Measurements from ENCODE around the gene KRT84. TPM values are rescaled to one million over a fixed set of nuclear protein-coding genes. Genes with fewer than 3 reads are reported as not detected.

KRT84 gene
- polyA plus RNA-seq, 3 donors from 2014 or later = not detected

- peaks cover 50 to 56% of the 10 kb centered on the region in 2 donors for H3K4me1 Mint-ChIP-seq
- DNase-seq = no peak
- H3K9me3 Mint-ChIP-seq = no peaks in the 10 kb centered on the region
- no peaks in the 10 kb centered on the region for H3K36me3 Mint-ChIP-seq
- H3K4me3 Mint-ChIP-seq = no peak overlapping the region
- peaks cover 15 to 23% (median 19%) of the 10 kb centered on the region in 3 donors for H3K27me3 Mint-ChIP-seq (ENCODE audit: low read depth in 3 of 3)
- H3K27ac Mint-ChIP-seq = no peak overlapping the region
These were observed 28.5 kb downstream of the KRT84 start for GRCh38 chr12:52356762-52357580.

- Mint-ChIP-seq H3K27ac (no peak overlapping the region), H3K36me3 (no peaks in the 10 kb centered on the region), H3K4me1 (peaks cover 50 to 56% of the 10 kb centered on the region in 2 donors), H3K27me3 (ENCODE audit: low read depth in 3 of 3) (peaks cover 15 to 25% (median 21%) of the 10 kb centered on the region in 3 donors), H3K9me3 (no peaks in the 10 kb centered on the region), H3K4me3 (no peak overlapping the region)
- no peak for DNase-seq
These were observed 29.3 kb downstream of the KRT84 start for GRCh38 chr12:52356031-52356761.

GRCh38 chr12:52355176-52355575, 30.3 kb downstream of the KRT84 start:
- Mint-ChIP-seq H3K27me3 (ENCODE audit: low read depth in 3 of 3) (peaks cover 15 to 25% (median 20%) of the 10 kb centered on the region in 3 donors), H3K36me3 (no peaks in the 10 kb centered on the region), H3K4me1 (peaks cover 54 to 55% of the 10 kb centered on the region in 2 donors), H3K27ac (no peak overlapping the region), H3K9me3 (no peaks in the 10 kb centered on the region), H3K4me3 (no peak overlapping the region)
- DNase-seq = no peak

GRCh38 chr12:52354200-52354599, 31.3 kb downstream of the KRT84 start:
- no peaks in the 10 kb centered on the region for H3K9me3 Mint-ChIP-seq
- no peaks in the 10 kb centered on the region for H3K36me3 Mint-ChIP-seq
- peaks cover 12 to 22% (median 21%) of the 10 kb centered on the region in 3 donors for H3K27me3 Mint-ChIP-seq (ENCODE audit: low read depth in 3 of 3)
- H3K4me1 Mint-ChIP-seq = peaks cover 44 to 45% of the 10 kb centered on the region in 2 donors
- no peak for DNase-seq
- no peak overlapping the region for H3K27ac Mint-ChIP-seq
- H3K4me3 Mint-ChIP-seq = no peak overlapping the region

GRCh38 chr12:52353766-52354165, 31.7 kb downstream of the KRT84 start:
- H3K36me3 Mint-ChIP-seq = no peaks in the 10 kb centered on the region
- peaks cover 40 to 41% of the 10 kb centered on the region in 2 donors for H3K4me1 Mint-ChIP-seq
- peak overlapping the region in 2 of 6 donors; percentile 2 to 11 for H3K27ac Mint-ChIP-seq

GRCh38 chr12:52352951-52353350, 32.5 kb downstream of the KRT84 start:
- Mint-ChIP-seq H3K4me1 (peaks cover 32 to 33% of the 10 kb centered on the region in 2 donors), H3K27ac (peak overlapping the region in 2 of 6 donors; percentile 2 to 78), H3K27me3 (ENCODE audit: low read depth in 3 of 3) (peaks cover 12 to 27% (median 23%) of the 10 kb centered on the region in 3 donors), H3K36me3 (no peaks in the 10 kb centered on the region), H3K9me3 (no peaks in the 10 kb centered on the region), H3K4me3 (peak overlapping the region in 3 of 5 donors; percentile 6 to 17 (median 15))
- no peak for DNase-seq

More at GRCh38 chr12:52353766-52354165, 31.7 kb downstream of the KRT84 start:
- peaks cover 12 to 23% (median 22%) of the 10 kb centered on the region in 3 donors for H3K27me3 Mint-ChIP-seq (ENCODE audit: low read depth in 3 of 3)
- no peaks in the 10 kb centered on the region for H3K9me3 Mint-ChIP-seq
- H3K4me3 Mint-ChIP-seq = peak overlapping the region in 1 of 5 donors; percentile 9
- no peak for DNase-seq

- H3K27me3 Mint-ChIP-seq (ENCODE audit: low read depth in 3 of 3) = peaks cover 10 to 25% (median 22%) of the 10 kb centered on the region in 3 donors
These were observed 34.0 kb downstream of the KRT84 start for GRCh38 chr12:52351196-52352059.

GRCh38 chr12:52350786-52351185, 34.7 kb downstream of the KRT84 start:
- H3K4me1 Mint-ChIP-seq = peaks cover 27 to 32% of the 10 kb centered on the region in 2 donors
- peak overlapping the region in 3 of 5 donors; percentile 7 to 34 (median 27) for H3K4me3 Mint-ChIP-seq
- no peaks in the 10 kb centered on the region for H3K9me3 Mint-ChIP-seq
- no peaks in the 10 kb centered on the region for H3K36me3 Mint-ChIP-seq
- peaks cover 10 to 27% (median 22%) of the 10 kb centered on the region in 3 donors for H3K27me3 Mint-ChIP-seq (ENCODE audit: low read depth in 3 of 3)
- no peak overlapping the region for H3K27ac Mint-ChIP-seq
- no peak for DNase-seq

More at GRCh38 chr12:52351196-52352059, 34.0 kb downstream of the KRT84 start:
- H3K4me3 Mint-ChIP-seq = peak overlapping the region; percentile 54 to 81 (median 74)
- DNase-seq = peak; percentile 75 to 85 (median 79)
- H3K9me3 Mint-ChIP-seq = no peaks in the 10 kb centered on the region
- H3K36me3 Mint-ChIP-seq = no peaks in the 10 kb centered on the region
- peak overlapping the region in 5 of 6 donors; percentile 69 to 85 (median 72) for H3K27ac Mint-ChIP-seq
- H3K4me1 Mint-ChIP-seq = peaks cover 27 to 32% of the 10 kb centered on the region in 2 donors

GRCh38 chr12:52350021-52350620, 35.3 kb downstream of the KRT84 start:
- H3K4me1 Mint-ChIP-seq = peaks cover 27 to 32% of the 10 kb centered on the region in 2 donors
- no peaks in the 10 kb centered on the region for H3K36me3 Mint-ChIP-seq
- no peak for DNase-seq
- no peaks in the 10 kb centered on the region for H3K9me3 Mint-ChIP-seq
- no peak overlapping the region for H3K27ac Mint-ChIP-seq
- H3K27me3 Mint-ChIP-seq (ENCODE audit: low read depth in 3 of 3) = peaks cover 10 to 25% (median 21%) of the 10 kb centered on the region in 3 donors
- H3K4me3 Mint-ChIP-seq = no peak overlapping the region

- Mint-ChIP-seq H3K27ac (no peak overlapping the region), H3K27me3 (ENCODE audit: low read depth in 3 of 3) (peaks cover 7 to 29% (median 16%) of the 10 kb centered on the region in 3 donors), H3K4me1 (peaks cover 27 to 32% of the 10 kb centered on the region in 2 donors), H3K4me3 (no peak overlapping the region), H3K9me3 (no peaks in the 10 kb centered on the region), H3K36me3 (no peaks in the 10 kb centered on the region)
- DNase-seq = no peak
These were observed 36.3 kb downstream of the KRT84 start for GRCh38 chr12:52349196-52349595.

GRCh38 chr12:52347551-52348510, 37.6 kb downstream of the KRT84 start:
- DNase-seq = no peak
- peaks cover 0 to 2% (median 0%) of the 10 kb centered on the region in 6 donors for H3K9me3 Mint-ChIP-seq
- H3K36me3 Mint-ChIP-seq = no peaks in the 10 kb centered on the region
- peaks cover 5 to 24% (median 18%) of the 10 kb centered on the region in 3 donors for H3K27me3 Mint-ChIP-seq (ENCODE audit: low read depth in 3 of 3)
- peaks cover 21 to 24% of the 10 kb centered on the region in 2 donors for H3K4me1 Mint-ChIP-seq
- H3K4me3 Mint-ChIP-seq = no peak overlapping the region
- no peak overlapping the region for H3K27ac Mint-ChIP-seq

- H3K36me3 Mint-ChIP-seq = no peaks in the 10 kb centered on the region
- H3K4me3 Mint-ChIP-seq = no peak overlapping the region
- peaks cover 3 to 24% (median 19%) of the 10 kb centered on the region in 3 donors for H3K27me3 Mint-ChIP-seq (ENCODE audit: low read depth in 3 of 3)
- H3K9me3 Mint-ChIP-seq = peaks cover 0 to 2% (median 0%) of the 10 kb centered on the region in 6 donors
- no peak for DNase-seq
- H3K27ac Mint-ChIP-seq = no peak overlapping the region
- peaks cover 14 to 16% of the 10 kb centered on the region in 2 donors for H3K4me1 Mint-ChIP-seq
These were observed 38.4 kb downstream of the KRT84 start for GRCh38 chr12:52347016-52347415.
